Fibroblast of lung (primary cell): ENCODE results near the gene NTRK3. TPM values are rescaled to one million over a fixed set of nuclear protein-coding genes. Genes with fewer than 3 reads are reported as not detected.

Experiments
- DNase-seq, 2 donors: peaks; one replicate each; pipeline versions ENCODE4 v3.0.0 to v3.0.0-alpha.2; 2010; ENCODE audit warnings: low read depth in 2 of 2
- H2AFZ ChIP-seq: 2 replicates; pipeline ENCODE4 v1.5.1; 2012; ENCODE audit warnings: low read length, control low read depth, inconsistent platforms
- H3K27ac ChIP-seq: 2 replicates; pipeline ENCODE4 v1.5.1; 2011; ENCODE audit warnings: low read length, control low read depth; ENCODE audit not compliant: insufficient read depth
- H3K27me3 ChIP-seq: 2 replicates; pipeline ENCODE4 v1.5.1; 2011; ENCODE audit warnings: mild to moderate bottlenecking, low read length; ENCODE audit not compliant: control insufficient read depth, insufficient read depth
- H3K36me3 ChIP-seq: 2 replicates; pipeline ENCODE4 v1.5.1; 2011; ENCODE audit warnings: low read length; ENCODE audit not compliant: control insufficient read depth, insufficient read depth
- H3K4me1 ChIP-seq: 2 replicates; pipeline ENCODE4 v1.5.1; 2011; ENCODE audit warnings: low read length; ENCODE audit not compliant: control insufficient read depth, insufficient read depth; ENCODE audit errors: extremely low read depth
- H3K4me2 ChIP-seq: 2 replicates; pipeline ENCODE4 v1.5.1; 2011; ENCODE audit warnings: low read length, control low read depth; ENCODE audit not compliant: insufficient read depth; ENCODE audit errors: extremely low read depth
- H3K4me3 ChIP-seq, 4 experiments: fragments of 200-600 bp in 1 of 4; sonication (generic) in 1 of 4; replicated peaks in 1 of 4; 2 replicates each; pipeline ENCODE4 v1.5.1; 2011 to 2016; ENCODE audit warnings: low read length in 4 of 4, low read depth in 3 of 4, mild to moderate bottlenecking in 3 of 4, control low read depth in 2 of 4, inconsistent platforms in 1 of 4, mixed read lengths in 1 of 4; ENCODE audit not compliant: insufficient read depth in 1 of 4; ENCODE audit errors: control extremely low read depth in 1 of 4
- H3K79me2 ChIP-seq: 2 replicates; pipeline ENCODE4 v1.5.1; 2012; ENCODE audit warnings: mild to moderate bottlenecking, low read length, inconsistent platforms; ENCODE audit not compliant: control insufficient read depth, insufficient read depth
- H3K9ac ChIP-seq: 2 replicates; pipeline ENCODE4 v1.5.1; 2011; ENCODE audit warnings: mild to moderate bottlenecking, low read length, control low read depth; ENCODE audit not compliant: insufficient read depth
- H3K9me3 ChIP-seq: 2 replicates; pipeline ENCODE4 v1.5.1; 2012; ENCODE audit warnings: low read depth, low read length; ENCODE audit not compliant: control insufficient read depth, insufficient read depth
- H4K20me1 ChIP-seq: 2 replicates; pipeline ENCODE4 v1.5.1; 2011; ENCODE audit warnings: low read length; ENCODE audit not compliant: control insufficient read depth, insufficient read depth; ENCODE audit errors: extremely low read depth
- CTCF ChIP-seq, 2 donors: IDR thresholded peaks in 1 of 2; conservative IDR thresholded peaks in 1 of 2; 1 replicate in 1 of 2; 2 replicates in 1 of 2; pipeline ENCODE4 v1.5.1; 2011 to 2012; ENCODE audit warnings: low read length in 2 of 2, control low read depth in 1 of 2, inconsistent platforms in 1 of 2, low read depth in 1 of 2, mild to moderate bottlenecking in 1 of 2
- EZH2 ChIP-seq: IDR thresholded peaks from 2 replicates; pipeline ENCODE4 v1.5.1; 2012; ENCODE audit warnings: low read length, control low read depth, mild to moderate bottlenecking; ENCODE audit errors: missing control alignments
- polyA plus RNA-seq, 2 donors: library from polyadenylated mRNA; depleted of rRNA in 1 of 2; stranded (reverse) in 1 of 2; unstranded in 1 of 2; fragments of >200 nt; gene quantifications; 2 replicates each; pipeline ENCODE4 v1.2.1, GENCODE V29; 2011 to 2012; ENCODE audit warnings: missing spikeins in 1 of 2
- total RNA-seq: library from RNA; depleted of rRNA; stranded (reverse); fragments of >200 nt; gene quantifications from 2 replicates; pipeline ENCODE4 v1.2.1, GENCODE V29; 2014

The NTRK3 gene
- total and polyA plus RNA-seq, 2 donors (not counting 1 experiment from before 2014, with no cell fraction given) = 0.06 TPM; not detected in 1

DNA sequence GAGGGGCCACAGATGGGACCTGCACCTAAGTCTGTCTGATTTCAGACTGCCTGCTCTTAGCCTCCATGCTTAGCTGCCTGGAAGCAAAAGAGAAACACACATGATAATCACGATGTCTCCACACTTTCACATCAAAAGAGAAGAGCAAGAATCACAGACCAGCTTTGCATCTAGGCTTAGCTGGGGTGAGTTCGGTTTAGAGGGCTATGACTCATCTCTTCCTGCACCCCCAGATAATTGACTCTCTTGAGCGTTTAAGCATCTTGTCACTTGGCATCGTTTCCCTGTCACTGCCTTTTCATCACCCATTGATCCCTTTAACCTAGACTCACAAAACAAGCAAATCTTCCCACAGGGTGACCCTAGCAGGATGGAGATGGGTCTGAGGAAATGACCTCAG lies 124.0 kb downstream of the NTRK3 start:
- H2AFZ ChIP-seq = no peak overlapping the region
- no peak overlapping the region for H3K27ac ChIP-seq
- TF ChIP-seq EZH2 = no peak
- TF ChIP-seq CTCF (conservative IDR thresholded peaks at IDR 0.05 in 1 of 2, IDR thresholded peaks at IDR 0.05 in 1 of 2; ENCODE audit: low read depth in 1 of 2, low read length in 2 of 2) = no peak
- H3K4me2 ChIP-seq = no peak overlapping the region
- no peak for DNase-seq
- H3K4me3 ChIP-seq = no peak overlapping the region
- H3K9ac ChIP-seq = no peak overlapping the region
- H3K36me3 ChIP-seq = no peaks in the 10 kb centered on the region
- H3K9me3 ChIP-seq = no peaks in the 10 kb centered on the region
- H4K20me1 ChIP-seq = no peaks in the 10 kb centered on the region
- H3K4me1 ChIP-seq = no peaks in the 10 kb centered on the region
- H3K27me3 ChIP-seq = no peaks in the 10 kb centered on the region
- no peaks in the 10 kb centered on the region for H3K79me2 ChIP-seq

- Histone ChIP-seq H3K27me3 (no peaks in the 10 kb centered on the region), H3K79me2 (no peaks in the 10 kb centered on the region), H3K9me3 (no peaks in the 10 kb centered on the region), H3K27ac (no peak overlapping the region), H3K36me3 (no peaks in the 10 kb centered on the region), H2AFZ (no peak overlapping the region), H3K4me1 (no peaks in the 10 kb centered on the region), H4K20me1 (no peaks in the 10 kb centered on the region), H3K9ac (no peak overlapping the region), H3K4me3 (no peak overlapping the region), H3K4me2 (no peak overlapping the region)
- no peak for TF ChIP-seq EZH2
- TF ChIP-seq CTCF (conservative IDR thresholded peaks at IDR 0.05 in 1 of 2, IDR thresholded peaks at IDR 0.05 in 1 of 2; ENCODE audit: low read depth in 1 of 2, low read length in 2 of 2) = no peak
- no peak for DNase-seq
Measured at GRCh38 chr15:88131937-88132336, 124.6 kb downstream of the NTRK3 start.

DNA sequence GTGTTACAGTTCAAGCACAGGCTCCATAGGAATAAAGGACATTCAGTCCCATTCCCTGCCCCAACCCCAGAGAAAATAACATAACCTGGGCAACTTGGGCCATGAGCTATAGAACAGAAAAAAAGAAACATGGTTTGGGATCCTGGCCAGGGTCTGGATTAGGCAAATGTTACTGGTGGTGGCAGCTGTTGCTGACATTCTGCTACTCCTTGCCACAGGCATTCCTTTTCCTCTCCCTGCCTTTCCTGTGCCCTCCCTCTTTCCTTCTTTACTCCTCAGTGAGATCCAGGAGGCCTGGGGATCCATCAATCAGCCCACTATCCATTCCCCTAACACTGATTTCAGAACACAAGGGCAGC lies 129.1 kb downstream of the NTRK3 start:
- no peak overlapping the region for H2AFZ ChIP-seq
- no peak overlapping the region for H3K27ac ChIP-seq
- H3K4me3 ChIP-seq = no peak overlapping the region
- H3K36me3 ChIP-seq = no peaks in the 10 kb centered on the region
- H3K9ac ChIP-seq = no peak overlapping the region
- H3K9me3 ChIP-seq = no peaks in the 10 kb centered on the region
- H3K4me1 ChIP-seq = no peaks in the 10 kb centered on the region
- TF ChIP-seq EZH2 (no peak), CTCF (conservative IDR thresholded peaks at IDR 0.05 in 1 of 2, IDR thresholded peaks at IDR 0.05 in 1 of 2; ENCODE audit: low read depth in 1 of 2, low read length in 2 of 2) (no peak)
- no peaks in the 10 kb centered on the region for H3K27me3 ChIP-seq
- no peaks in the 10 kb centered on the region for H3K79me2 ChIP-seq
- no peak overlapping the region for H3K4me2 ChIP-seq
- no peaks in the 10 kb centered on the region for H4K20me1 ChIP-seq
- peak in 1 of 2 donors; percentile 14 for DNase-seq
